Endodermal cell (in vitro differentiated cells): ENCODE results near the gene CCDC93. TPM values are rescaled to one million over a fixed set of nuclear protein-coding genes. Genes with fewer than 3 reads are reported as not detected.
A peak's percentile ranks its signal among the peaks of the same experiment; 100 is the strongest.

Experiments
- DNase-seq: peaks from one replicate; pipeline ENCODE4 v3.0.0-alpha.2; 2017
- H3K27ac ChIP-seq: 2 replicates; pipeline ENCODE4 v1.5.1; 2013; ENCODE audit warnings: mild to moderate bottlenecking, low read depth, low read length, moderate library complexity
- H3K27me3 ChIP-seq: 2 replicates; pipeline ENCODE4 v1.6.1; 2013; ENCODE audit warnings: mild to moderate bottlenecking, low read length, moderate library complexity; ENCODE audit not compliant: insufficient read depth, control insufficient read depth, poor library complexity, severe bottlenecking
- H3K36me3 ChIP-seq: 2 replicates; pipeline ENCODE4 v1.7.0; 2013; ENCODE audit warnings: mild to moderate bottlenecking, low read length, moderate library complexity; ENCODE audit not compliant: control insufficient read depth, insufficient read depth
- H3K4me1 ChIP-seq: one replicate; pipeline ENCODE4 v1.7.0; 2013; ENCODE audit warnings: low read length; ENCODE audit not compliant: control insufficient read depth, insufficient read depth
- H3K4me3 ChIP-seq: 2 replicates; pipeline ENCODE4 v1.5.1; 2013; ENCODE audit warnings: mild to moderate bottlenecking, low read length, moderate library complexity
- H3K9ac ChIP-seq: 2 replicates; pipeline ENCODE4 v1.6.1; 2013; ENCODE audit warnings: mild to moderate bottlenecking, low read length, moderate library complexity; ENCODE audit not compliant: poor library complexity, severe bottlenecking; ENCODE audit errors: extremely low read depth
- H3K9me3 ChIP-seq: 2 replicates; pipeline ENCODE4 v1.6.1; 2013; ENCODE audit warnings: mild to moderate bottlenecking, low read length, moderate library complexity; ENCODE audit not compliant: control insufficient read depth
- H3K27ac Mint-ChIP-seq: 2 replicates; pipeline ENCODE4 v1.8.0; 2020; ENCODE audit warnings: mixed read lengths
- H3K27me3 Mint-ChIP-seq: 2 replicates; pipeline ENCODE4 v1.8.0; 2021; ENCODE audit warnings: mild to moderate bottlenecking, mixed read lengths; ENCODE audit not compliant: insufficient read depth
- H3K36me3 Mint-ChIP-seq: 2 replicates; pipeline ENCODE4 v1.8.0; 2020; ENCODE audit warnings: low read depth, mixed read lengths
- H3K4me1 Mint-ChIP-seq: 2 replicates; pipeline ENCODE4 v1.8.0; 2020; ENCODE audit warnings: mixed read lengths
- H3K4me3 Mint-ChIP-seq: 2 replicates; pipeline ENCODE4 v1.8.0; 2020; ENCODE audit warnings: mild to moderate bottlenecking, moderate library complexity, mixed read lengths
- H3K9me3 Mint-ChIP-seq: 2 replicates; pipeline ENCODE4 v1.8.0; 2020; ENCODE audit warnings: mild to moderate bottlenecking, mixed read lengths
- WGBS, 2 experiments: methylation state at CpG; one replicate each; pipeline versions ENCODE4 v1.1.5 to v1.1.7; 2013; ENCODE audit warnings: missing lambda C conversion rate in 2 of 2, mixed read lengths in 1 of 2; ENCODE audit not compliant: insufficient coverage in 1 of 2, insufficient read length in 1 of 2; 5-methylcytosine and 5-hydroxymethylcytosine counted together
- total RNA-seq, 2 donors: library from RNA; stranded (reverse); fragmentation: NEBNext Ultra II Directional in 1 of 2; extraction: Animal tissue kit (Norgen Biotek cat#: 25700) in 1 of 2; gene quantifications; 2 replicates in 1 of 2; 3 replicates in 1 of 2; pipeline ENCODE4 v1.2.1, GENCODE V29; 2021
- TF ChIP-seq, protein P1 (sequence below): fragments of 200-600 bp; sonication (generic); conservative IDR thresholded peaks from 2 replicates; pipeline ENCODE4 v1.5.0; 2021; ENCODE audit warnings: antibody characterized with exemption, mild to moderate bottlenecking

The CCDC93 gene
- total RNA-seq, 2 donors from 2014 or later, result 35.6 to 36.6 TPM

DNA sequence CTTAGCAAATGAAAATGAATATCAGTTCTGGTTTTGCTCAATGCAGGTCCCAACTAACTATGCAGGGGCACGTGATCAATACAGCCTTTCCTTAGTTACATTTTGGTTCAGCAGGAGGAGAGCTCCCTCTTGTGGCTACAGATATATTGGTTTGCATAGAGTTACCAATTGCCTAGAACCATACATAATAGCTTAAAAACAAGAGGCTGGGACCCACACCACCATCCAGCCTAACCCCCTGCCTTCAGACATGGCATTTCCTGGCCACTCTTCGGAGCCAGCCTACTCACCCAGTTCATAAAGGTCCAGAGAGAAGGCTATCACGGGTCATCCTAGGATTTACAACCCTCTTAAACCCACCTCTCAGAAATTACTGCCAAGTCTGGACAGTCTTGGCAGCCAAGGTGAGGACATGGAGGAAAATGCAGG lies 10.5 kb downstream of the CCDC93 start:
- Mint-ChIP-seq H3K4me3 (no peak overlapping the region), H3K4me1 (peaks cover 14% of the 10 kb centered on the region), H3K27ac (no peak overlapping the region), H3K27me3 (no peaks in the 10 kb centered on the region), H3K36me3 (peaks cover 52% of the 10 kb centered on the region), H3K9me3 (no peaks in the 10 kb centered on the region)
- Histone ChIP-seq H3K9ac (no peak overlapping the region), H3K4me3 (no peak overlapping the region), H3K9me3 (no peaks in the 10 kb centered on the region), H3K36me3 (peaks cover 79% of the 10 kb centered on the region), H3K27ac (no peak overlapping the region), H3K4me1 (peaks cover 11% of the 10 kb centered on the region), H3K27me3 (no peaks in the 10 kb centered on the region)
- DNase-seq, result peak; percentile 80
- TF ChIP-seq, protein P1, sequence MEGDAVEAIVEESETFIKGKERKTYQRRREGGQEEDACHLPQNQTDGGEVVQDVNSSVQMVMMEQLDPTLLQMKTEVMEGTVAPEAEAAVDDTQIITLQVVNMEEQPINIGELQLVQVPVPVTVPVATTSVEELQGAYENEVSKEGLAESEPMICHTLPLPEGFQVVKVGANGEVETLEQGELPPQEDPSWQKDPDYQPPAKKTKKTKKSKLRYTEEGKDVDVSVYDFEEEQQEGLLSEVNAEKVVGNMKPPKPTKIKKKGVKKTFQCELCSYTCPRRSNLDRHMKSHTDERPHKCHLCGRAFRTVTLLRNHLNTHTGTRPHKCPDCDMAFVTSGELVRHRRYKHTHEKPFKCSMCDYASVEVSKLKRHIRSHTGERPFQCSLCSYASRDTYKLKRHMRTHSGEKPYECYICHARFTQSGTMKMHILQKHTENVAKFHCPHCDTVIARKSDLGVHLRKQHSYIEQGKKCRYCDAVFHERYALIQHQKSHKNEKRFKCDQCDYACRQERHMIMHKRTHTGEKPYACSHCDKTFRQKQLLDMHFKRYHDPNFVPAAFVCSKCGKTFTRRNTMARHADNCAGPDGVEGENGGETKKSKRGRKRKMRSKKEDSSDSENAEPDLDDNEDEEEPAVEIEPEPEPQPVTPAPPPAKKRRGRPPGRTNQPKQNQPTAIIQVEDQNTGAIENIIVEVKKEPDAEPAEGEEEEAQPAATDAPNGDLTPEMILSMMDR, result peak; percentile 91
- 6 to 13% methylated on average over 3 of the region's 3 CpGs for WGBS, 2 experiments

DNA sequence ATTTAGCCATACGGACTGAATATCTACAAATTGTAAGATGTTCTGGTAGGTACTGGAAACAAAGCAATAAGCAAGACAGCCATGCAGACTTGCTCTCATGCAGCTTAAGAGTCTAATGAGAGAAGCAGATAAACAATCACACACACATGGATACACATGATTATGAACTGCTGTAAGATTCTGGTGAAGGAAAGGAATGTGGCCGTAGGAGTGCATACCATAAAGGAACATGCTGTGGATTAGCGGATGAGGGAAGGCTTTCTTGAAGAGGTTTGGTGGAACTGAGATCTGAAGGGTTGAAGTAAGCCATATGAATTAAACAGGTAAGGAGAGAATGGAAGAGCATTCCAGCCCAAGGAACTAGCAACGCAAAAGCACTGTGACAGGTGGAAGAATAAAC lies 13.8 kb downstream of the CCDC93 start:
- Histone ChIP-seq H3K27me3 (no peaks in the 10 kb centered on the region), H3K27ac (no peak overlapping the region), H3K9me3 (no peaks in the 10 kb centered on the region), H3K9ac (no peak overlapping the region), H3K4me1 (peaks cover 14% of the 10 kb centered on the region), H3K36me3 (peaks cover 77% of the 10 kb centered on the region), H3K4me3 (no peak overlapping the region)
- Mint-ChIP-seq H3K4me1 (peaks cover 28% of the 10 kb centered on the region), H3K27ac (no peak overlapping the region), H3K36me3 (peaks cover 32% of the 10 kb centered on the region), H3K4me3 (no peak overlapping the region), H3K9me3 (no peaks in the 10 kb centered on the region), H3K27me3 (no peaks in the 10 kb centered on the region)
- DNase-seq, result no peak
- TF ChIP-seq, protein P1, result no peak
- WGBS, 2 experiments, result 94% methylated on average over 3 to 4 of the region's 4 CpGs

DNA sequence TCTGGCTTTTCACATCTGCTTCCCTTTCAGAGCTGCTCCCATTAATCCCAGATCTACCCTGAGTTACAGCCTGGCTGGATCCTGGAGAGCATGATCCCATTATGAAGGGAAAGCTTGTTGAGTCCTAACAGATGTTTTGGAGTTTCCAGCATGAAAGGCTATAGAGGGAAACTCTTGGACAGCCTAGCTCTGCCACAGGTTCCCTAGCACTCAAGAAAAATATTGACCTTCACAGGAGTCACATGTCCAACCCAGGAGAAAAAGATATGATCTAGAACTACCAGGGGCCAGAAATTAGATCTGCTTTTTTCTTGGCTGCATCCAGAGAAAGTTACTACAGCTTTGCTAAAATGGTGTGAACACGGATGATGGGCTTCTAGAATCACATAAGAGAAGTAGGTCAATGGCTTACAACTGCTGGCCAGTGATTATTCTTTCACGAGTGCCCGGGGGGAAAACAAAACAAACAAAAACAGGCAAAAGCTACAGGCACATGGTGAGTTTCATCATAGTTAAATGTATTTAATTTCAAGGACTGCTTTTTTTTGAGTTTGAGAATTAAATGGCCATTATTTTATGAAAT lies 15.9 kb downstream of the CCDC93 start:
- Mint-ChIP-seq H3K9me3 (no peaks in the 10 kb centered on the region), H3K27me3 (no peaks in the 10 kb centered on the region), H3K4me3 (no peak overlapping the region), H3K36me3 (peaks cover 45% of the 10 kb centered on the region), H3K27ac (no peak overlapping the region), H3K4me1 (peaks cover 25% of the 10 kb centered on the region)
- Histone ChIP-seq H3K4me1 (peaks cover 14% of the 10 kb centered on the region), H3K36me3 (peaks cover 88% of the 10 kb centered on the region), H3K27me3 (no peaks in the 10 kb centered on the region), H3K9ac (no peak overlapping the region), H3K27ac (no peak overlapping the region), H3K4me3 (no peak overlapping the region), H3K9me3 (no peaks in the 10 kb centered on the region)
- no peak for DNase-seq
- 92 to 100% methylated on average over 3 of the region's 3 CpGs for WGBS, 2 experiments
- TF ChIP-seq, protein P1, result no peak
